Trophoblast cell (in vitro differentiated cells and primary cell): ENCODE results near the gene ELP1. TPM values are rescaled to one million over a fixed set of nuclear protein-coding genes. Genes with fewer than 3 reads are reported as not detected.

ENCODE experiments used
- DNase-seq, 2 donors: peaks; one replicate each; pipeline ENCODE4 v3.0.0-alpha.2; 2016
- H2AFZ ChIP-seq: 2 replicates; pipeline ENCODE4 v1.6.1; 2013; ENCODE audit warnings: low read length, moderate library complexity, mild to moderate bottlenecking; ENCODE audit not compliant: insufficient read depth, poor library complexity
- H2AK5ac ChIP-seq: 2 replicates; pipeline ENCODE4 v1.6.1; 2013; ENCODE audit warnings: mild to moderate bottlenecking, low read length
- H2BK120ac ChIP-seq: 2 replicates; pipeline ENCODE4 v1.6.1; 2013; ENCODE audit warnings: low read length, mild to moderate bottlenecking, moderate library complexity; ENCODE audit not compliant: insufficient read depth, poor library complexity
- H2BK12ac ChIP-seq: 2 replicates; pipeline ENCODE4 v1.6.1; 2013; ENCODE audit warnings: mild to moderate bottlenecking, low read length, moderate library complexity
- H2BK5ac ChIP-seq: 2 replicates; pipeline ENCODE4 v1.6.1; 2013; ENCODE audit warnings: low read length, low read depth, moderate library complexity, mild to moderate bottlenecking; ENCODE audit not compliant: poor library complexity
- H3K14ac ChIP-seq: 2 replicates; pipeline ENCODE4 v1.6.1; 2013; ENCODE audit warnings: mild to moderate bottlenecking, low read length
- H3K18ac ChIP-seq: 2 replicates; pipeline ENCODE4 v1.6.1; 2013; ENCODE audit warnings: mild to moderate bottlenecking, low read length
- H3K23ac ChIP-seq: 2 replicates; pipeline ENCODE4 v1.6.1; 2013; ENCODE audit warnings: low read length
- H3K27ac ChIP-seq: 2 replicates; pipeline ENCODE4 v1.5.1; 2013; ENCODE audit warnings: low read depth, mild to moderate bottlenecking, inconsistent platforms, low read length, moderate library complexity
- H3K27me3 ChIP-seq: 2 replicates; pipeline ENCODE4 v1.6.1; 2013; ENCODE audit warnings: inconsistent platforms, mild to moderate bottlenecking, low read length, moderate library complexity; ENCODE audit not compliant: insufficient read depth
- H3K36me3 ChIP-seq, 2 experiments: 1 replicate in 1 of 2; 2 replicates in 1 of 2; pipeline ENCODE4 v1.6.1; 2013; ENCODE audit warnings: low read length in 2 of 2, mild to moderate bottlenecking in 2 of 2, moderate library complexity in 1 of 2; ENCODE audit not compliant: insufficient read depth in 2 of 2, control insufficient read depth in 1 of 2
- H3K4ac ChIP-seq: 2 replicates; pipeline ENCODE4 v1.6.1; 2013; ENCODE audit warnings: low read depth, mild to moderate bottlenecking, low read length, moderate library complexity
- H3K4me1 ChIP-seq, 2 experiments: 1 replicate in 1 of 2; 2 replicates in 1 of 2; pipeline ENCODE4 v1.6.1; 2013; ENCODE audit warnings: low read length in 2 of 2, mild to moderate bottlenecking in 2 of 2, moderate library complexity in 1 of 2; ENCODE audit not compliant: insufficient read depth in 2 of 2, control insufficient read depth in 1 of 2
- H3K4me2 ChIP-seq: 2 replicates; pipeline ENCODE4 v1.6.1; 2013; ENCODE audit warnings: inconsistent platforms, mild to moderate bottlenecking, low read length, moderate library complexity
- H3K4me3 ChIP-seq: 2 replicates; pipeline ENCODE4 v1.5.1; 2013; ENCODE audit warnings: mild to moderate bottlenecking, low read depth, low read length, inconsistent platforms
- H3K79me1 ChIP-seq: one replicate; pipeline ENCODE4 v1.6.1; 2013; ENCODE audit warnings: low read length
- H3K79me2 ChIP-seq: 2 replicates; pipeline ENCODE4 v1.6.1; 2013; ENCODE audit warnings: low read length, mild to moderate bottlenecking; ENCODE audit not compliant: control insufficient read depth, insufficient read depth, poor library complexity
- H3K9ac ChIP-seq: 2 replicates; pipeline ENCODE4 v1.6.1; 2013; ENCODE audit warnings: mild to moderate bottlenecking, low read length
- H3K9me3 ChIP-seq: 2 replicates; pipeline ENCODE4 v1.6.1; 2013; ENCODE audit warnings: low read depth, mild to moderate bottlenecking, control low read depth, inconsistent platforms, low read length; ENCODE audit not compliant: insufficient read depth
- H4K12ac ChIP-seq: 2 replicates; pipeline ENCODE4 v1.6.1; 2013; ENCODE audit warnings: low read depth, mild to moderate bottlenecking, low read length, moderate library complexity
- H4K8ac ChIP-seq: 2 replicates; pipeline ENCODE4 v1.6.1; 2013; ENCODE audit warnings: low read depth, mild to moderate bottlenecking, low read length, moderate library complexity
- H4K91ac ChIP-seq: one replicate; pipeline ENCODE4 v1.6.1; 2013; ENCODE audit warnings: low read depth, mild to moderate bottlenecking, low read length, moderate library complexity
- WGBS: extraction: QIAGEN DNeasy Blood & Tissue Kit; methylation state at CpG from one replicate; pipeline ENCODE4 v1.1.7; 2013; ENCODE audit warnings: missing lambda C conversion rate; ENCODE audit not compliant: insufficient read length, insufficient coverage; ENCODE audit errors: extremely low coverage; 5-methylcytosine and 5-hydroxymethylcytosine counted together
- polyA plus RNA-seq: library from polyadenylated mRNA; stranded (reverse); fragments of 200-250 nt; gene quantifications from 2 replicates; pipeline ENCODE4 v1.2.3, GENCODE V29; 2013

ELP1 gene
- 15.2 and 15.5 TPM in 2 replicates for polyA plus RNA-seq

- Histone ChIP-seq H3K4ac (peak within 1 kb of the TSS; percentile 17), H2AK5ac (no peak within 1 kb of the TSS), H3K4me3 (peak within 1 kb of the TSS; percentile 90), H3K18ac (peak within 1 kb of the TSS; percentile 13), H4K8ac (peak within 1 kb of the TSS; percentile 80), H3K23ac (no peak within 1 kb of the TSS), H4K91ac (peak within 1 kb of the TSS; percentile 70), H3K27me3 (no peaks in the 10 kb centered on the region), H3K9me3 (no peaks in the 10 kb centered on the region), H2AFZ (peak within 1 kb of the TSS; percentile 71), H3K79me1 (peaks cover 6% of the 10 kb centered on the region), H3K79me2 (peaks cover 2% of the 10 kb centered on the region), H4K12ac (peak within 1 kb of the TSS; percentile 76), H2BK5ac (peak within 1 kb of the TSS; percentile 73), H2BK120ac (peak within 1 kb of the TSS; percentile 34), H3K9ac (peak within 1 kb of the TSS; percentile 84), H3K36me3 (peaks cover 2% of the 10 kb centered on the region in 2 experiments), H2BK12ac (no peak within 1 kb of the TSS), H3K4me2 (peak within 1 kb of the TSS; percentile 84), H3K4me1 (peaks cover 0 to 7% of the 10 kb centered on the region in 2 experiments), H3K27ac (peak within 1 kb of the TSS; percentile 53), H3K14ac (peak within 1 kb of the TSS; percentile 64)
- DNase-seq: peak; percentile 88 to 94
- no CpG with 5 or more reads among the region's 48 CpGs for WGBS
Observed at GRCh38 chr9:108933718-108934322, at the start of gene ELP1. TSS of gene ELP1 (minus strand) at chr9:108934124. CDS start at chr9:108931146, 2,978 bp downstream.

- Histone ChIP-seq H3K4me3 (no peak overlapping the region), H2AFZ (no peak overlapping the region), H2BK12ac (no peak overlapping the region), H4K91ac (no peak overlapping the region), H3K9me3 (peaks cover 2% of the 10 kb centered on the region), H3K79me1 (no peaks in the 10 kb centered on the region), H3K27ac (no peak overlapping the region), H2BK5ac (no peak overlapping the region), H3K4ac (no peak overlapping the region), H4K8ac (no peak overlapping the region), H2BK120ac (no peak overlapping the region), H3K14ac (no peak overlapping the region), H3K18ac (no peak overlapping the region), H3K79me2 (no peaks in the 10 kb centered on the region), H3K36me3 (peaks cover 3% of the 10 kb centered on the region in 2 experiments), H3K4me1 (no peaks in the 10 kb centered on the region), H4K12ac (no peak overlapping the region), H3K23ac (no peak overlapping the region), H2AK5ac (no peak overlapping the region), H3K9ac (no peak overlapping the region), H3K27me3 (no peaks in the 10 kb centered on the region), H3K4me2 (no peak overlapping the region)
- DNase-seq: no peak
- no CpG with 5 or more reads among the region's 2 CpGs for WGBS
Observed at GRCh38 chr9:108980893-108981292, 47.0 kb upstream of the ELP1 start.

GRCh38 chr9:108978205-108978604, 44.3 kb upstream of the ELP1 start:
- Histone ChIP-seq H4K12ac (no peak overlapping the region), H2AFZ (no peak overlapping the region), H3K18ac (no peak overlapping the region), H3K79me1 (no peaks in the 10 kb centered on the region), H3K9ac (no peak overlapping the region), H3K23ac (no peak overlapping the region), H3K27me3 (no peaks in the 10 kb centered on the region), H3K14ac (no peak overlapping the region), H3K4me1 (no peaks in the 10 kb centered on the region), H4K8ac (no peak overlapping the region), H3K36me3 (peaks cover 3% of the 10 kb centered on the region in 2 experiments), H2BK120ac (no peak overlapping the region), H2BK12ac (no peak overlapping the region), H3K4ac (no peak overlapping the region), H3K4me3 (no peak overlapping the region), H3K9me3 (peaks cover 2% of the 10 kb centered on the region), H3K79me2 (no peaks in the 10 kb centered on the region), H4K91ac (no peak overlapping the region), H2BK5ac (no peak overlapping the region), H3K27ac (no peak overlapping the region), H3K4me2 (no peak overlapping the region), H2AK5ac (no peak overlapping the region)
- no peak for DNase-seq
- WGBS: no CpG with 5 or more reads among the region's 1 CpG

- Histone ChIP-seq H2BK5ac (no peak overlapping the region), H3K4me2 (no peak overlapping the region), H3K27me3 (no peaks in the 10 kb centered on the region), H3K9ac (no peak overlapping the region), H3K23ac (no peak overlapping the region), H4K91ac (no peak overlapping the region), H2BK120ac (no peak overlapping the region), H2BK12ac (no peak overlapping the region), H3K18ac (no peak overlapping the region), H3K4ac (no peak overlapping the region), H2AK5ac (no peak overlapping the region), H3K4me1 (no peaks in the 10 kb centered on the region), H3K4me3 (no peak overlapping the region), H3K79me2 (no peaks in the 10 kb centered on the region), H4K8ac (no peak overlapping the region), H3K14ac (no peak overlapping the region), H3K79me1 (no peaks in the 10 kb centered on the region), H2AFZ (no peak overlapping the region), H3K9me3 (no peaks in the 10 kb centered on the region), H3K27ac (no peak overlapping the region), H3K36me3 (peaks cover 7 to 11% of the 10 kb centered on the region in 2 experiments), H4K12ac (no peak overlapping the region)
- DNase-seq: no peak
- WGBS: no CpG with 5 or more reads among the region's 5 CpGs
Observed at GRCh38 chr9:108973895-108974294, 40.0 kb upstream of the ELP1 start.
